Measurements from ENCODE around the gene TEDC2.

The TEDC2 gene

DNA sequence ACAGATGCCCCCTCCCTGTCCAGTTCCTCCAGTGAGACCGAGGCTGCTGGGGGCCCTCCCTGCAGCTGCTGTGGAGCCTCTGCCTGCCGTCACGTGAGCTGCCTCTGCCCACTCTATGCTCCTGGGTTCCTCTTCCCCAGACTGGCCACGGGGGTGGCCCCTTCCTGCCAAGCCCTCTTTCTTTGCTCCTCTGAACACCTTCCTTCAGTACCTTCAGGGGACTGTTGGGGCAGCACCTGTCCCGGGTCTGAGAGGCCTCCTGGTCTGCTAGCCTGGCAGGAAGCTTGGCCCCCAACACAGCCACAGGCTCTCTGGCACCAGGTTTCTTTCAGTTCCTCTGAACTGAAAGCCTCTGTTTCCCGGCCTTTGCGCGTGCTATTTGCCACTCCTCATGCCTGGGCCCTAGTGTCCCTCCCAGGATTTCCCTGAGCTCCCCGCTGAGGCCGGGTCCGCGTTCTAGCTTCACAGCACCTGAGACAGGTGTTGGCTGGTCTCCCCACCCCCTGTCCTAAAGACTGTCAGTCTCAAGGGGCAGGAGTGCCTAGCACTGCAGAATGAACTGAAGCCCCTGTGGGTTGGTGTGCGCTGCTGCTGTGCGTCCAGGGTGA is 47.2 kb downstream of the TEDC2 start:
- H3K4me3 ChIP-seq (replicated peaks; ENCODE audit: low read depth, low read length), result no peak overlapping the region
- DNase-seq (ENCODE audit: low read depth), result no peak
- no peak for TF ChIP-seq CTCF (IDR thresholded peaks at IDR 0.05; ENCODE audit: low read length, missing control alignments)

DNA sequence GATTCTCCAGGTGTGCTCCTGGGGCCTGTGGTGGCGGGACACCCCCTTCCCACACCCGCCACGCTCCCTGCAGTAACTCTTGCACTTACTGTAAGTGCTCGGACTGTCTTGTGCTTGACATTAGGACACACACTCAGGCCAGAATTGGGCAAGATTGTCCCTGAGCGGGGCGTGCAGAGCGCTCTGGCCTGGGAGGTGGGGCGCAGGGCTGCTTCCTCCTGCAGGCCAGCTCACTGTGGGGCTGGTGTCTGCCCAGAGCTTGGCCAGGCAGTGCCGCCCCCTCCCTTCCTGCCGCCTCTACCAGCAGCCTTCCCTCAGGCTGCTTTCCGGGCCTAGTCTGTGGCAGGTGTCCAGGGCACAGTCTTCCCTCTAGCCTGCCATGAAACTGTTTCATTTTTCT is 47.8 kb downstream of the TEDC2 start:
- no peak for DNase-seq (ENCODE audit: low read depth)
- no peak overlapping the region for H3K4me3 ChIP-seq (replicated peaks; ENCODE audit: low read depth, low read length)
- TF ChIP-seq CTCF (IDR thresholded peaks at IDR 0.05; ENCODE audit: low read length, missing control alignments), result no peak

- H3K4me3 ChIP-seq (replicated peaks; ENCODE audit: low read depth, low read length), result no peak overlapping the region
- no peak for DNase-seq (ENCODE audit: low read depth)
- no peak for TF ChIP-seq CTCF (IDR thresholded peaks at IDR 0.05; ENCODE audit: low read length, missing control alignments)
These were observed 49.0 kb downstream of the TEDC2 start for GRCh38 chr16:2508722-2509400.

DNA sequence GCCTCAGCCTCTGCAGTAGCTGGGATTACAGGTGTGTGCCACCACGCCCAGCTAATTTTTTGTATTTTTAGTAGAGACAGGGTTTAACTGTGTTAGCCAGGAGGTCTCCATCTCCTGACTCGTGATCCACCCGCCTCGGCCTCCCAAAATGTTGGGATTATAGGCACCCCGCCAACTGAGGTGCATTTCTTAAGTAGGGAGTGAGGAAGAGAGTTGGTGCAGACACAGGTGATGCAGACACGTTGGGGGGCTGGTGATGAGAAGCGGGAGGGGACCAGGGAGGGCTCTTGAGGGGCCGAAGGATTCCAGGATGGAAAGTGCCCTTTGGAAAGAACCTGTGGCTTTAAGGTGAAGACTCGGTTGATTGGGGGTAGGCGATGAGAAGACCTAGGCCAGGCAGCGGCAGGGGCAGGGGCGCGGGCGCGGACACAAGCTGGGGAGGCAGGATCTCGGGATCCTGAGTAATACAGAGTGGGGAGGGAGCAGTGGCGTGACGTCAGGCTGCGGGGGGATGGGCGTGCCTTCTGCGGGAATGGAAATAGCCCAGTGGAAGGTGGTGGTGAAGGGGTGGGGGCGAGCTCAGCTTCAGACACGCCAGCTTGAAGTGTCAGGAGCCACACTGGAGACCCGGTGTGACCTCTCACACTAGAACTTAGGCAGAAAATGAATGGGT is 51.4 kb downstream of the TEDC2 start:
- no peak overlapping the region for H3K4me3 ChIP-seq (replicated peaks; ENCODE audit: low read depth, low read length)
- DNase-seq (ENCODE audit: low read depth), result peak; percentile 57
- no peak for TF ChIP-seq CTCF (IDR thresholded peaks at IDR 0.05; ENCODE audit: low read length, missing control alignments)

DNA sequence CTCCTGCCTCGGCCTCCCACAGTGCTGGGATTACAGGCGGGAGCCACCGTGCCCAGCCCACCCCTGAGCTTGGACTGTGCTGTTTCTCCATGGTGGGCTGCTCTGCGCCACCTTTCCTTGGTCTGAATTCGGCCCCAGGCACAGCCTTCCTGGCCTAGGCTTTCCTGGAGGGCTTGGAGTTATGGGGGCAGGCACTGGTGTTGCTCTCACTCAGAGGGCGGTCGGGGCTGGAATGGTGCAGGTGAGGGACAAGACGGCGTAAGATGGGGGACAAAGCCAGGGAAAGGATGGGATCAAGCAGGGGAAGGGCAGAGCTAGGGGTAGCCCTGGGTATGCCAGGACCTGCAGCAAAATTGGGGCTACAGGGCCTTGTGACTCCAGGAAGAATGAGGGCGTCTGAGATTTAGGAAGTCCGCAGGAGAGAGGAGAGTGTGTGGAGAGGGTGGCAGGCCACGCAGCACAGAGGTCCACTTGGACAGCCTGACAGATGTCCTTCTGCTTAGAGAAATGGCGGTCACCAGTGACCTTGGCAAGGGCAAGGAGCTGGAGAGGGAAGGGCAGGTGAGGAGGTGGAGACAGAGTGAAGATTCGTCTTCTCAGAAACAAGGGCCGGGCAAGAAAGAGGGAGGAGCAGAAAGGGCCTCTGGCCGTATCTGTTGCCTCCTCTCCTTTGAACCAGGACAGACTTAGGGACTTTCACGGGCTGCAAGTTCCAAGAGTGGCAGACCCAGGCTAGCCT is 52.3 kb downstream of the TEDC2 start:
- no peak for DNase-seq (ENCODE audit: low read depth)
- TF ChIP-seq CTCF (IDR thresholded peaks at IDR 0.05; ENCODE audit: low read length, missing control alignments), result no peak
- H3K4me3 ChIP-seq (replicated peaks; ENCODE audit: low read depth, low read length), result no peak overlapping the region

DNA sequence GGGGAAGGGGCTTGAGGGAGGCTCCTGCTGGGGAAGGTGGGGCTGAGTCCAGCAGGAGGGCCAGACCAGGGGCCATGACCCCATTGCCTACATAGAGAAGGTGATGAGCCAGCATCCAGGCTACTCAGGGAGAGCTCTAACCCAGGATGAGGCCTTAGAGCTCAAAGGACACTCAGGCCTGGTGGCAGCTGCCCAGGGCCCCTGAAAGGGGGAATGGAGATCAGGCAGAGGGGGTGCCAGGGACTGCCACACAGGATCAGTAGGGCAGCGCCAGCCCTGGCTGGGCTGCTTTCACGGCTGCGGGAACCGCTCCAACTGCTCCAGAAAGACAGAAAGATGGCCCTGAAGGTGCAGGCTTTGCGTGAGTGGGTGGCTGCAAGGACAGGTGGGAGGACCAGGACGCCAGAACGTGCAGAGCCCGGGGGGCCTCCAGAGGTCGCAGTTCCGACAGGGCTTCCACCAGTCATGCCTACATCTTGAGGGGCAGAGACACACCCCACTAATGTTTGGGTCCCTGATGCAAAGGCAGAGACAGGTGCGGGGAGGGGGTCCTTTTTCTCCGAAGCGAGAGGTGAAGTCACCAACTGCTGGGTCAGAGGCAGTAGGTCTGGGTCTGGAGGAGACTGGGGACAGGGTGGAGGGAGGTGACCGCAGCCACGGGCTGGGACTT is 53.0 kb downstream of the TEDC2 start:
- no peak for TF ChIP-seq CTCF (IDR thresholded peaks at IDR 0.05; ENCODE audit: low read length, missing control alignments)
- DNase-seq (ENCODE audit: low read depth), result no peak
- H3K4me3 ChIP-seq (replicated peaks; ENCODE audit: low read depth, low read length), result peak overlapping the region; percentile 59
